HepG2 (cell line): ENCODE data around the gene UPB1. TPM values are rescaled to one million over a fixed set of nuclear protein-coding genes. Genes with fewer than 3 reads are reported as not detected.

Experiments
- ATF7-NPFF ChIP-seq: sonication (generic); formaldehyde crosslinking; IDR thresholded peaks from 2 replicates; pipeline ENCODE4 v1.8.1; 2023; ENCODE audit warnings: mild to moderate bottlenecking, low read depth, missing genetic modification reagents, moderate library complexity
- CBX5 ChIP-seq: sonication (generic); formaldehyde crosslinking; IDR thresholded peaks from 2 replicates; pipeline ENCODE4 v1.4.0; 2020; ENCODE audit warnings: missing genetic modification reagents, borderline replicate concordance
- ELF3 ChIP-seq: IDR thresholded peaks from 2 replicates; pipeline ENCODE4 v1.6.1; 2016; ENCODE audit warnings: missing genetic modification reagents, missing compliant biosample characterization
- GFI1 ChIP-seq: sonication (generic); formaldehyde crosslinking; IDR thresholded peaks from 2 replicates; pipeline ENCODE4 v1.5.0; 2020; ENCODE audit warnings: missing genetic modification reagents, mild to moderate bottlenecking, borderline replicate concordance
- GRHL1 ChIP-seq: sonication (generic); formaldehyde crosslinking; conservative IDR thresholded peaks from 2 replicates; pipeline ENCODE4 v1.8.0; 2022; ENCODE audit warnings: missing genetic modification reagents
- IRF2 ChIP-seq: IDR thresholded peaks from 2 replicates; pipeline ENCODE4 v1.6.1; 2018; ENCODE audit warnings: missing genetic modification reagents, missing compliant biosample characterization
- MBD4 ChIP-seq: IDR thresholded peaks from 2 replicates; pipeline ENCODE4 v1.6.1; 2012; ENCODE audit warnings: low read length, inconsistent platforms, borderline replicate concordance
- NCOA1 ChIP-seq: sonication (generic); formaldehyde crosslinking; IDR thresholded peaks from 2 replicates; pipeline ENCODE4 v1.9.0; 2021; ENCODE audit warnings: missing genetic modification reagents
- SNAI1 ChIP-seq: sonication (generic); formaldehyde crosslinking; IDR thresholded peaks from 2 replicates; pipeline ENCODE4 v1.5.0; 2020; ENCODE audit warnings: mild to moderate bottlenecking, missing genetic modification reagents, borderline replicate concordance
- TCF7L2 ChIP-seq: IDR thresholded peaks from 2 replicates; pipeline ENCODE4 v1.6.1; 2011; ENCODE audit warnings: mild to moderate bottlenecking, low read depth, low read length, moderate library complexity
- TOPORS ChIP-seq: sonication (generic); formaldehyde crosslinking; IDR thresholded peaks from 2 replicates; pipeline ENCODE4 v1.8.0; 2023; ENCODE audit warnings: mild to moderate bottlenecking, missing genetic modification reagents
- U2AF1 ChIP-seq: fragments of 200-400 bp; formaldehyde crosslinking; optimal IDR thresholded peaks from 2 replicates; pipeline ENCODE3; 2017; ENCODE audit warnings: mild to moderate bottlenecking, low read depth, low read length
- XBP1 ChIP-seq: sonication (generic); formaldehyde crosslinking; IDR thresholded peaks from 2 replicates; pipeline ENCODE4 v1.5.0; 2020; ENCODE audit warnings: missing genetic modification reagents
- YEATS4 ChIP-seq: sonication (generic); formaldehyde crosslinking; IDR thresholded peaks from 2 replicates; pipeline ENCODE4 v1.4.0; 2020; ENCODE audit warnings: missing genetic modification reagents, borderline replicate concordance
- ZFX ChIP-seq: sonication (generic); formaldehyde crosslinking; IDR thresholded peaks from 2 replicates; pipeline ENCODE4 v1.4.0; 2020; ENCODE audit warnings: mild to moderate bottlenecking, low read depth, missing genetic modification reagents, moderate library complexity
- ZNF333 ChIP-seq: sonication (generic); formaldehyde crosslinking; IDR thresholded peaks from 2 replicates; pipeline ENCODE4 v1.4.0; 2020; ENCODE audit warnings: mild to moderate bottlenecking, missing genetic modification reagents, borderline replicate concordance
- ZNF354B ChIP-seq: sonication (generic); formaldehyde crosslinking; IDR thresholded peaks from 2 replicates; pipeline ENCODE4 v1.8.0; 2022; ENCODE audit warnings: mild to moderate bottlenecking, missing genetic modification reagents
- ZNF576 ChIP-seq: sonication (generic); formaldehyde crosslinking; IDR thresholded peaks from 2 replicates; pipeline ENCODE4 v1.4.0; 2020; ENCODE audit warnings: mild to moderate bottlenecking, missing genetic modification reagents
- ZNF816 ChIP-seq: sonication (generic); formaldehyde crosslinking; IDR thresholded peaks from 2 replicates; pipeline ENCODE4 v1.8.0; 2022; ENCODE audit warnings: missing genetic modification reagents, mild to moderate bottlenecking, borderline replicate concordance
- polyA plus RNA-seq, 8 experiments: library from polyadenylated mRNA; depleted of rRNA in 3 of 8; stranded (reverse) in 7 of 8; unstranded in 1 of 8; fragments of >200 nt; fragmentation: Illumina TruSeq in 4 of 8; extraction: Trizol in 4 of 8; gene quantifications; 2 replicates each; pipeline versions ENCODE4 v1.2.1 to v1.2.3, GENCODE V29; 2011 to 2016; ENCODE audit warnings: low read depth in 4 of 8, missing spikeins in 1 of 8, mixed read lengths in 1 of 8; ENCODE audit not compliant: insufficient read depth in 1 of 8
- total RNA-seq, 5 experiments: library from RNA; depleted of rRNA; stranded (reverse); fragments of >200 nt; fragmentation: Illumina TruSeq; extraction: Trizol; gene quantifications; 2 replicates each; pipeline ENCODE4 v1.2.3, GENCODE V29; 2016; ENCODE audit warnings: low read depth in 1 of 5
- TF ChIP-seq, protein P1 (sequence below): sonication (generic); formaldehyde crosslinking; IDR thresholded peaks from 2 replicates; pipeline ENCODE4 v1.4.0; 2020; ENCODE audit warnings: mild to moderate bottlenecking, missing genetic modification reagents
- TF ChIP-seq, protein P2 (sequence below): sonication (generic); formaldehyde crosslinking; IDR thresholded peaks from 2 replicates; pipeline ENCODE4 v1.8.0; 2022; ENCODE audit warnings: mild to moderate bottlenecking, missing genetic modification reagents, borderline replicate concordance

The UPB1 gene
- total and polyA plus RNA-seq, 2 of the 13 experiments (the other 11 are each of a cell fraction or from before 2014, with no cell fraction given): 0.38 to 1.2 TPM

GRCh38 chr22:24513378-24514240 lies 18.5 kb downstream of the UPB1 start (continued):
- TF ChIP-seq, protein P1, sequence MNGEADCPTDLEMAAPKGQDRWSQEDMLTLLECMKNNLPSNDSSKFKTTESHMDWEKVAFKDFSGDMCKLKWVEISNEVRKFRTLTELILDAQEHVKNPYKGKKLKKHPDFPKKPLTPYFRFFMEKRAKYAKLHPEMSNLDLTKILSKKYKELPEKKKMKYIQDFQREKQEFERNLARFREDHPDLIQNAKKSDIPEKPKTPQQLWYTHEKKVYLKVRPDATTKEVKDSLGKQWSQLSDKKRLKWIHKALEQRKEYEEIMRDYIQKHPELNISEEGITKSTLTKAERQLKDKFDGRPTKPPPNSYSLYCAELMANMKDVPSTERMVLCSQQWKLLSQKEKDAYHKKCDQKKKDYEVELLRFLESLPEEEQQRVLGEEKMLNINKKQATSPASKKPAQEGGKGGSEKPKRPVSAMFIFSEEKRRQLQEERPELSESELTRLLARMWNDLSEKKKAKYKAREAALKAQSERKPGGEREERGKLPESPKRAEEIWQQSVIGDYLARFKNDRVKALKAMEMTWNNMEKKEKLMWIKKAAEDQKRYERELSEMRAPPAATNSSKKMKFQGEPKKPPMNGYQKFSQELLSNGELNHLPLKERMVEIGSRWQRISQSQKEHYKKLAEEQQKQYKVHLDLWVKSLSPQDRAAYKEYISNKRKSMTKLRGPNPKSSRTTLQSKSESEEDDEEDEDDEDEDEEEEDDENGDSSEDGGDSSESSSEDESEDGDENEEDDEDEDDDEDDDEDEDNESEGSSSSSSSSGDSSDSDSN (CRISPR knock-in tag): no peak
- TF ChIP-seq ATF7-NPFF (CRISPR knock-in tag) (no peak), YEATS4 (CRISPR knock-in tag) (no peak), ZFX (CRISPR knock-in tag) (no peak), GRHL1 (no peak), IRF2 (no peak), ELF3 (no peak), U2AF1 (no peak), CBX5 (CRISPR knock-in tag) (no peak), XBP1 (no peak), MBD4 (no peak), ZNF354B (CRISPR knock-in tag) (0 out of 2 replicates have a peak, but pooled peaks have one; percentile 55), TOPORS (CRISPR knock-in tag) (peak; percentile 19; the same call in 1 of the 2 replicates), ZNF333 (CRISPR knock-in tag) (no peak), TCF7L2 (no peak), SNAI1 (CRISPR knock-in tag) (no peak), ZNF576 (CRISPR knock-in tag) (no peak), ZNF816 (CRISPR knock-in tag) (no peak), GFI1 (CRISPR knock-in tag) (no peak), NCOA1 (CRISPR knock-in tag) (no peak)
- TF ChIP-seq, protein P2, sequence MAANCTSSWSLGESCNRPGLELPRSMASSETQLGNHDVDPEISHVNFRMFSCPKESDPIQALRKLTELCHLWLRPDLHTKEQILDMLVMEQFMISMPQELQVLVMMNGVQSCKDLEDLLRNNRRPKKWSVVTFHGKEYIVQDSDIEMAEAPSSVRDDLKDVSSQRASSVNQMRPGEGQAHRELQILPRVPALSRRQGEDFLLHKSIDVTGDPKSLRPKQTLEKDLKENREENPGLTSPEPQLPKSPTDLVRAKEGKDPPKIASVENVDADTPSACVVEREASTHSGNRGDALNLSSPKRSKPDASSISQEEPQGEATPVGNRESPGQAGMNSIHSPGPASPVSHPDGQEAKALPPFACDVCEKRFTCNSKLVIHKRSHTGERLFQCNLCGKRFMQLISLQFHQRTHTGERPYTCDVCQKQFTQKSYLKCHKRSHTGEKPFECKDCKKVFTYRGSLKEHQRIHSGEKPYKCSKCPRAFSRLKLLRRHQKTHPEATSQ (CRISPR knock-in tag): 0 out of 2 replicates have a peak, but pooled peaks have one; percentile 16
